ENCODE data around the gene NAPB.

DNA sequence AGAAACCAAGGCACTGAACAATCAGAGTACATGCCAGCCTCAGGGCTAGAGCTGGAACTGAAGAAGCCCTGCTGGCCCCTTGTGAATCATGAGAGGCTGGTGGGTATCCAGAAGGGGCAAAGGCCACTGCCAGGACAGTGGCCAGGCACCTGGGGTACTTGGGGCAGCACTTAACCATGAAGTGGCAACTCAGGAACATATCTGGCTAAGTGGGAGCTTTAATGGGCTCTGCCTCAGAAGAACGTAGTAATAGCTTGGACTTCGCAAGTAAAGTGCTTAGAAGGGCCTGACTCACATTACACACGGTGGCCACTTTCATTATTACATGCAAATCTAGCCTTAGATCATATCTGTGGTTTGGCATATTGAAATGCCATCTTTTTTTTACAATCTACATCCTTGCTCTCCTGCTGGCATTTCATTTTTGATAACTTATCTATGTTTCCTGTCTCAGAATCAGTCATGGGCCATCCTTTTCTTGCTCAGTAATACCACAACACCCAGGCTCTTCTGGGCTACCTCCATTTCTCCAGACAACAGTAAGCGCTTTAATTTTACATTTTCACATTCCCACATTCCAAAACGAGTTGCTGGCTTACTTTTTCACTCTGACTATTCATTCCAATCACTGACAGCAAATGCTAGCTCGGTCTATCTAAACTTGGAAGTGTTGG, 21.6 kb downstream of the NAPB start:
- TF ChIP-seq, protein P1, sequence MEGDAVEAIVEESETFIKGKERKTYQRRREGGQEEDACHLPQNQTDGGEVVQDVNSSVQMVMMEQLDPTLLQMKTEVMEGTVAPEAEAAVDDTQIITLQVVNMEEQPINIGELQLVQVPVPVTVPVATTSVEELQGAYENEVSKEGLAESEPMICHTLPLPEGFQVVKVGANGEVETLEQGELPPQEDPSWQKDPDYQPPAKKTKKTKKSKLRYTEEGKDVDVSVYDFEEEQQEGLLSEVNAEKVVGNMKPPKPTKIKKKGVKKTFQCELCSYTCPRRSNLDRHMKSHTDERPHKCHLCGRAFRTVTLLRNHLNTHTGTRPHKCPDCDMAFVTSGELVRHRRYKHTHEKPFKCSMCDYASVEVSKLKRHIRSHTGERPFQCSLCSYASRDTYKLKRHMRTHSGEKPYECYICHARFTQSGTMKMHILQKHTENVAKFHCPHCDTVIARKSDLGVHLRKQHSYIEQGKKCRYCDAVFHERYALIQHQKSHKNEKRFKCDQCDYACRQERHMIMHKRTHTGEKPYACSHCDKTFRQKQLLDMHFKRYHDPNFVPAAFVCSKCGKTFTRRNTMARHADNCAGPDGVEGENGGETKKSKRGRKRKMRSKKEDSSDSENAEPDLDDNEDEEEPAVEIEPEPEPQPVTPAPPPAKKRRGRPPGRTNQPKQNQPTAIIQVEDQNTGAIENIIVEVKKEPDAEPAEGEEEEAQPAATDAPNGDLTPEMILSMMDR (IDR thresholded peaks at IDR 0.05) = no peak
- TF ChIP-seq EP300 (IDR thresholded peaks at IDR 0.05; ENCODE audit: low read depth) (no peak), POLR2A (IDR thresholded peaks at IDR 0.05) (no peak), POLR2AphosphoS5 (IDR thresholded peaks at IDR 0.05) (no peak)

All from transverse colon (tissue), 4 donors.